GM18526 (cell line): Measurements from ENCODE around the gene ZBTB40.

Source experiments
- POLR2A ChIP-seq: IDR thresholded peaks from 3 replicates; pipeline ENCODE4 v1.6.1; 2011; ENCODE audit not compliant: insufficient read length; ENCODE audit errors: extremely low read depth

The ZBTB40 gene

GRCh38 chr1:22526098-22526497 lies 74.4 kb downstream of the ZBTB40 start:
- no peak for TF ChIP-seq POLR2A

DNA sequence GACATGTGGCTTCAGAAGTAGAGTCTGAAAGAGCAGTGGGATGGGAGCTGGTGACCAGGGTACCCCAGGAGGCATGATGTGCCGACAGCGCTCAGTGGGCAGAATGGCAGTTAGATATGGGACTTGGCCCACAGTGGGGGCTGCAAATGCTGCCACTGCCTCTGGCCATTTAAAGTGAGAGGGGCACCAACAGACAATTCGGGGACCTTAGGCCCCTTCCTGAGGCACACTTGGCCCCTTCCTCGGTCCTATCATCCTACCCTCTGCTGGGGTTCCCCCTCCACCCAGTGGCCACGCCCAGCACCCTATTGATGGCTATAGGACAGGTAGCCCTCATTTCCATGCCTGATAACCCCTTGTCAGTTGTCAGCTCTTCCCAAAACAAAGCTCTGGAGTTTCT lies 75.0 kb downstream of the ZBTB40 start:
- TF ChIP-seq POLR2A = no peak

DNA sequence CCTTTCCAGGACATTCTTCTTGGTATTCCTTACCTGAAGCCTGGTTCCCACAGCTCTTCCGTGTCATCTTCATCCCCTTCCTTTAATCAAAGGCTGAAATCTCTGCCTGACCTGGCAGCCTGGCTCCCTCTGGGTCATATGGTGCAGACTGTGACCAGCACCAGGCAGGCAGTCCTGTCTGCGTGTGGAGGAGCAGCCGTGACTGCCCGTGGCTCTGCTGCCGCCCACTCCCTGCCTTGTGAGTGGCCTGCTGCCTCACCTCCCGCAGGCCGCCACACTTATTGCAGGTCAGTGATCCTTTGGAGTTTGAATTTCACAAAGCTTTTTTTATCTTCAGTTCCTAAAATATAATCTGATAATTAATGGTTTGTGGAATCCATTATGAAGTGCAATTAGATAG lies 75.5 kb downstream of the ZBTB40 start:
- TF ChIP-seq POLR2A = no peak

DNA sequence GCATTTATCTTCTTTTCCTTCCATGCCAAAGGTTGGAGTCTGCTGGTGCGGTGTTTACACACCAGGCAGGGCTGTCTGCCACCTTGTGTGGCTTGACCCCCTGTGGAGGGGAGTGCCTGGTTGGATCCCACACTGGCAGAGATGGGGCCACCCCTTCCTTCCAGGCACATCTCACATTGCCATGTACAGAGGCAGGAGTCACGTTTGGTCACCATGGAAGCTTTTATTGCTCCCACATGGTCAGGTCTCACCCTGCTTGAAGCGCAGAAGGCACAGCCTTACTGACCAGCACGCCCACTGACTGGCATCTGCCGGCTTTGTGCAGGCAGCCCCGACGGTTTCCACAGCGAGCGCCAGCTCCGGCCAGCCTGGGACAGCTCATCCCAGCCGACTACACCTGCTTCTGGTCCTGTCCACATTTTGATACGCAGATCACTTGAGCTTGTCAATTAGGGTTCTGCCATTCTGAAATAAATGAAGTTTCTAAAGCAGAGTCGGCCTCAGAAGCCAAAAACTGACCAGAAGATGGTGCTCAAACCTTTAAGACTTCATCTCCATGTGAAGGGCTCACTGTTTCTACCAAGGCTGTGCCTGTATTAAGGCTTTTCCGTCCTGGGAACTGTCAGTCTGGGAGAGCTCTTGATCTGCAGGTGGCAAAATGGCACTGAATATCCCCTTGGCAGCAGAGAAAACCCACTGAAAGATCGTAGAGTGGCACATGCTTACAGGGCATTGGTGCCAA lies 76.1 kb downstream of the ZBTB40 start:
- no peak for TF ChIP-seq POLR2A

DNA sequence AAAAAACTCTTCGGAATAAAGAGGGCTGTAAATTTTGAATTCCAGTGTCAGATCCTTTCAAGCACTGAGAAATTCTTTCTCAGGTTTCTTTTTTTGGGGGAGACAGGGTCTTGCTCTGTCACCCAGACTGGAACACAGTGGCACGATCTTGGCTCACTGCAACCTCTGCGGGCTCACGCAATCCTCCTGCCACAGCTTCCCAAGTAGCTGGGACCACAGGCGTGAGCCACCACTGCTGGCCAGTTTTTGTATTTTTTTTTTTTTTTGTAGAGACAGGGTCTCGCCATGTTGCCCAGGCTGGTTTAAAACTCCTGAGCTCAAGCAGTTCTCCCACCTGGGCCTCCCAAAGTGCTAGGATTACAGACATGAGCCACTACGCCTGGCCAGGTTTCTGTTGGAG lies 76.8 kb downstream of the ZBTB40 start:
- TF ChIP-seq POLR2A = no peak

DNA sequence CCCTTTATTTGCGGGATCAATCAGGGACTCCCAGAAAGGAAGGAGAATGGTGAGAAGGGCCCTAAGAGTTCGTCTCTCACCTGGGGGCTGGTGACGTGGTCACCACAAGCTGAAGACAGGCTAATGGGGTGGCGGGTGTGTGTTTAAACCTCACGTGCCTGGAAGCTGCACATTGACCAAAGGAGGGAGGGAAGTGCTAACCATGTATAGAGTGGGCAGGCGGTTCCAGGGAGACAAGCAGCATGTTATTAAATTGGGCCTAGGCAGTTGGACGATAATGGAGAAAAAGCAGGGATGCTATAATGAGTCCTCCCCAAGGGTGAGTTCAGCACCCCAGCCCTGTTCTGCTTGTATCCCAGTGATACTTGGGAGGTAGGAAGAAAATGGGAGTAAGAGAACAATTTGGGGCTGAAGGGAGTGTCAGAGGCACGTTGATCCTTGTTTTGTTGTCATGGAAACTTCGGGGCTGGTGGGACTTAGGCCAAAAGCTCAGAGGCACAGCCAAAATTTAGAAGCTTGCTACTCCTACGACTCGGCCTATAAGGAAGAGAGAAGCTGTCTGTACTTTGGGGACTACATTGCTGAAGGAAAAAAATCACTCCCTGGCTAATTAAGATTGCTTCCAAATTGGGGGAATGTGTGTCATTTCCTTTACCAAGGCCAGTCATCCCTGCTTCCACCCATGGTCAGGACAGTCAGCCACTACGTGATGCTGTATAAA lies 78.4 kb downstream of the ZBTB40 start:
- no peak for TF ChIP-seq POLR2A

- TF ChIP-seq POLR2A = no peak
Observed at GRCh38 chr1:22530715-22531114, 79.1 kb downstream of the ZBTB40 start.

- TF ChIP-seq POLR2A = no peak
Observed at GRCh38 chr1:22531251-22531650, 79.6 kb downstream of the ZBTB40 start.

GRCh38 chr1:22533244-22533895 lies 81.7 kb downstream of the ZBTB40 start:
- no peak for TF ChIP-seq POLR2A

GRCh38 chr1:22534951-22535350 lies 83.3 kb downstream of the ZBTB40 start:
- TF ChIP-seq POLR2A = no peak

GRCh38 chr1:22535399-22535798 lies 83.7 kb downstream of the ZBTB40 start:
- TF ChIP-seq POLR2A = no peak

GRCh38 chr1:22536506-22536905 lies 84.9 kb downstream of the ZBTB40 start:
- TF ChIP-seq POLR2A = no peak

DNA sequence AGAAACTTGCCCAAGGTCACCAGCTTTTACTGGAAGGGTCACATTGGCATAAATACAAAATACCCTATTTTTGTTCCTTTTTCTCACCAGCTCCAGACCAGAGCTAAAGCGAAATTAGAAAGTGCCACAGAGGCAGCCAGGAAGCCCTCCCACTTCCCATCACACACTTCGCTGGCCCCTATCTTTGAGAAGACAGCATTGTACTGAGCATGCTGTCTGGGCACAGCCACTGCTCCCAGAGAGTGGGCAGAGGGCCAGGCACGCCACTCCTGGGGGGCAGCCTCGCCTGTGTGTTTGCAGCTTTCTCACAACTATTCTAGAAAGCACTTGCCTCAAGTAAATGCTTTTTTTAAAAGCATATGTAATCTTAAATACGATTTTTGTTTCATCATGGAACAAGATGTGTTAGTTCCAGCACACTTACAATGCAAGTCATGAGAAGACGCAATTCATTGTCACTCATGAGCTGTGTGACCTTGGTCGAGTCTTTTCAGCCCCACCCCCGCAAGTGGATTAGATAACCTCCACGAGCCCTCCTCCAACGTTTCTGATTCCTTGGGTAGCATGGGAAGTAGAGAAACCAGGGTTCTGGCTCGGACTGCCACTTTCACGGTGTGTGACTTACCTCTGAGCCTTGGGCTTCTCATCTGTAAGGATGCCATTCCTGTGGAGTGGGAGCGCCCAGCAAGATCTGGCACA lies 85.9 kb downstream of the ZBTB40 start:
- TF ChIP-seq POLR2A = no peak

GRCh38 chr1:22539510-22540118 lies 88.0 kb downstream of the ZBTB40 start:
- TF ChIP-seq POLR2A = no peak

GRCh38 chr1:22540337-22540736 lies 88.7 kb downstream of the ZBTB40 start:
- no peak for TF ChIP-seq POLR2A
